WTC11 (cell line): ENCODE measurements around the gene VIT.

Experiments used
- CTCF ChIP-seq: fragments of 200-600 bp; IDR thresholded peaks from 2 replicates; pipeline ENCODE4 v1.8.0; 2022; ENCODE audit warnings: antibody characterized with exemption
- IRF1 ChIP-seq: sonication (generic); formaldehyde crosslinking; IDR thresholded peaks from 2 replicates; pipeline ENCODE4 v1.8.0; 2023; ENCODE audit warnings: missing genetic modification reagents
- MAX ChIP-seq: sonication (generic); formaldehyde crosslinking; IDR thresholded peaks from 2 replicates; pipeline ENCODE4 v1.8.0; 2022; ENCODE audit warnings: mild to moderate bottlenecking, missing genetic modification reagents
- NFYB ChIP-seq: sonication (generic); formaldehyde crosslinking; conservative IDR thresholded peaks from 2 replicates; pipeline ENCODE4 v1.8.0; 2022; ENCODE audit warnings: low read depth, missing genetic modification reagents
- SP1 ChIP-seq: sonication (generic); formaldehyde crosslinking; conservative IDR thresholded peaks from 2 replicates; pipeline ENCODE4 v1.8.1; 2022; ENCODE audit warnings: missing genetic modification reagents
- ZNF416 ChIP-seq: fragments of 250-450 bp; sonication (Bioruptor Pico); IDR thresholded peaks from 2 replicates; pipeline ENCODE4 v1.9.0; 2021; ENCODE audit warnings: mild to moderate bottlenecking, inconsistent platforms
- TF ChIP-seq, protein P1 (sequence below): sonication (generic); formaldehyde crosslinking; conservative IDR thresholded peaks from 2 replicates; pipeline ENCODE4 v1.8.1; 2023; ENCODE audit warnings: mild to moderate bottlenecking, low read depth, missing genetic modification reagents, moderate library complexity
- TF ChIP-seq, protein P2 (sequence below): sonication (generic); formaldehyde crosslinking; IDR thresholded peaks from 2 replicates; pipeline ENCODE4 v1.8.0; 2022; ENCODE audit warnings: missing genetic modification reagents

GRCh38 chr2:36811071-36811470 lies 114.6 kb downstream of the VIT start:
- TF ChIP-seq CTCF (no peak), ZNF416 (CRISPR knock-in tag) (no peak), IRF1 (CRISPR knock-in tag) (no peak), NFYB (no peak), MAX (no peak), SP1 (CRISPR knock-in tag) (no peak)
- TF ChIP-seq, protein P1, sequence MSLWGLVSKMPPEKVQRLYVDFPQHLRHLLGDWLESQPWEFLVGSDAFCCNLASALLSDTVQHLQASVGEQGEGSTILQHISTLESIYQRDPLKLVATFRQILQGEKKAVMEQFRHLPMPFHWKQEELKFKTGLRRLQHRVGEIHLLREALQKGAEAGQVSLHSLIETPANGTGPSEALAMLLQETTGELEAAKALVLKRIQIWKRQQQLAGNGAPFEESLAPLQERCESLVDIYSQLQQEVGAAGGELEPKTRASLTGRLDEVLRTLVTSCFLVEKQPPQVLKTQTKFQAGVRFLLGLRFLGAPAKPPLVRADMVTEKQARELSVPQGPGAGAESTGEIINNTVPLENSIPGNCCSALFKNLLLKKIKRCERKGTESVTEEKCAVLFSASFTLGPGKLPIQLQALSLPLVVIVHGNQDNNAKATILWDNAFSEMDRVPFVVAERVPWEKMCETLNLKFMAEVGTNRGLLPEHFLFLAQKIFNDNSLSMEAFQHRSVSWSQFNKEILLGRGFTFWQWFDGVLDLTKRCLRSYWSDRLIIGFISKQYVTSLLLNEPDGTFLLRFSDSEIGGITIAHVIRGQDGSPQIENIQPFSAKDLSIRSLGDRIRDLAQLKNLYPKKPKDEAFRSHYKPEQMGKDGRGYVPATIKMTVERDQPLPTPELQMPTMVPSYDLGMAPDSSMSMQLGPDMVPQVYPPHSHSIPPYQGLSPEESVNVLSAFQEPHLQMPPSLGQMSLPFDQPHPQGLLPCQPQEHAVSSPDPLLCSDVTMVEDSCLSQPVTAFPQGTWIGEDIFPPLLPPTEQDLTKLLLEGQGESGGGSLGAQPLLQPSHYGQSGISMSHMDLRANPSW (CRISPR knock-in tag): no peak
- TF ChIP-seq, protein P2, sequence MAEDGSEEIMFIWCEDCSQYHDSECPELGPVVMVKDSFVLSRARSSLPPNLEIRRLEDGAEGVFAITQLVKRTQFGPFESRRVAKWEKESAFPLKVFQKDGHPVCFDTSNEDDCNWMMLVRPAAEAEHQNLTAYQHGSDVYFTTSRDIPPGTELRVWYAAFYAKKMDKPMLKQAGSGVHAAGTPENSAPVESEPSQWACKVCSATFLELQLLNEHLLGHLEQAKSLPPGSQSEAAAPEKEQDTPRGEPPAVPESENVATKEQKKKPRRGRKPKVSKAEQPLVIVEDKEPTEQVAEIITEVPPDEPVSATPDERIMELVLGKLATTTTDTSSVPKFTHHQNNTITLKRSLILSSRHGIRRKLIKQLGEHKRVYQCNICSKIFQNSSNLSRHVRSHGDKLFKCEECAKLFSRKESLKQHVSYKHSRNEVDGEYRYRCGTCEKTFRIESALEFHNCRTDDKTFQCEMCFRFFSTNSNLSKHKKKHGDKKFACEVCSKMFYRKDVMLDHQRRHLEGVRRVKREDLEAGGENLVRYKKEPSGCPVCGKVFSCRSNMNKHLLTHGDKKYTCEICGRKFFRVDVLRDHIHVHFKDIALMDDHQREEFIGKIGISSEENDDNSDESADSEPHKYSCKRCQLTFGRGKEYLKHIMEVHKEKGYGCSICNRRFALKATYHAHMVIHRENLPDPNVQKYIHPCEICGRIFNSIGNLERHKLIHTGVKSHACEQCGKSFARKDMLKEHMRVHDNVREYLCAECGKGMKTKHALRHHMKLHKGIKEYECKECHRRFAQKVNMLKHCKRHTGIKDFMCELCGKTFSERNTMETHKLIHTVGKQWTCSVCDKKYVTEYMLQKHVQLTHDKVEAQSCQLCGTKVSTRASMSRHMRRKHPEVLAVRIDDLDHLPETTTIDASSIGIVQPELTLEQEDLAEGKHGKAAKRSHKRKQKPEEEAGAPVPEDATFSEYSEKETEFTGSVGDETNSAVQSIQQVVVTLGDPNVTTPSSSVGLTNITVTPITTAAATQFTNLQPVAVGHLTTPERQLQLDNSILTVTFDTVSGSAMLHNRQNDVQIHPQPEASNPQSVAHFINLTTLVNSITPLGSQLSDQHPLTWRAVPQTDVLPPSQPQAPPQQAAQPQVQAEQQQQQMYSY (CRISPR knock-in tag): no peak
